ENCODE measurements around the gene TMEM150C. TPM values are rescaled to one million over a fixed set of nuclear protein-coding genes. Genes with fewer than 3 reads are reported as not detected.
"Not testable (repeated sequence)": the region's sequence is repeated elsewhere in the genome, so short reads cannot be mapped to it uniquely, and the experiment has no call there.

The TMEM150C gene
- total RNA-seq, 1 experiment from 2014 or later = 2.7 TPM

DNA sequence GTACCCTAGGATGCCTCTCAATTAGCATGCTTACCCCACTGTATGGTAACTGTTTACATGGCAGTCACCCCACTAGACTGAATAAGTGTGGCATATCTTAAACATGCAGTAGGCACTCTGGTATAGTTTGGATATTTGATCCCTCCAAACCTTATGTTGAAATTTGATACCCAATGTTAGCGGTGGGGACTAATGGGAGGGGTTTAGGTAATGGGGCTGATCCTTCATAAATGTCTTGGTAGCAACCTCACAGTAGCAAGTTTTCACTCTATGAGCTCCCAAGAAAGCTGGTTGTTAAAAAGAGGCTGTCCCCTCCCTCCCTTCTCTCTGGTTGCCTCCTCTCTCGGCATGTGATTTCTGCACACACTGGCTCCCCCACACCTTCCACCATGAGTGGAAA, 10.1 kb downstream of the TMEM150C start:
- no peak for DNase-seq
- H4K5ac ChIP-seq (ENCODE audit: insufficient read length, low read depth, low read length) = no peak overlapping the region
- H2AK5ac ChIP-seq (ENCODE audit: insufficient read length, low read length) = no peak overlapping the region
- no CpG with 5 or more reads among the region's 2 CpGs for WGBS (ENCODE audit: extremely low coverage, insufficient read length, low lambda C conversion rate)
- H3K9me3 Mint-ChIP-seq = no peaks in the 10 kb centered on the region
- H3K56ac ChIP-seq (ENCODE audit: insufficient read length, low read depth, low read length) = no peak overlapping the region
- no peaks in the 10 kb centered on the region for H3K9me3 ChIP-seq (ENCODE audit: control insufficient read depth, low read depth, low read length)
- H3K79me2 ChIP-seq (ENCODE audit: insufficient read depth, low read length) = no peaks in the 10 kb centered on the region
- H3K4me1 ChIP-seq (ENCODE audit: insufficient read depth, low read length) = peaks cover 3% of the 10 kb centered on the region; the same call in 1 of the 2 replicates
- H2BK12ac ChIP-seq (ENCODE audit: insufficient read length, low read depth, low read length) = no peak overlapping the region
- no peak overlapping the region for H4K8ac ChIP-seq (replicated peaks; ENCODE audit: insufficient read length, low read depth, low read length)
- no peak overlapping the region for H2BK5ac ChIP-seq (ENCODE audit: insufficient read length, low read length)
- no peak overlapping the region for H3K9ac ChIP-seq (ENCODE audit: extremely low read depth, insufficient read length, low read length)
- no peaks in the 10 kb centered on the region for H3K23me2 ChIP-seq (ENCODE audit: insufficient read length, low read depth, low read length, poor library complexity, severe bottlenecking)
- H3K23ac ChIP-seq (ENCODE audit: insufficient read length, low read depth, low read length) = no peak overlapping the region
- peak overlapping the region in 1 of 3 experiments; percentile 82; a peak in 1 of 7 replicates for H3K27ac Mint-ChIP-seq
- no peak overlapping the region for H2BK120ac ChIP-seq (ENCODE audit: low read depth, low read length, poor library complexity, severe bottlenecking)
- H4K91ac ChIP-seq (ENCODE audit: insufficient read length, low read depth, low read length) = no peak overlapping the region
- no peaks in the 10 kb centered on the region for H3K27me3 ChIP-seq (ENCODE audit: insufficient read depth, low read length)
- no peak overlapping the region for H3K18ac ChIP-seq (ENCODE audit: insufficient read length, low read depth, low read length)
- H3K27ac ChIP-seq (ENCODE audit: insufficient read length, low read depth, low read length) = no peak overlapping the region
- H3K14ac ChIP-seq (ENCODE audit: insufficient read depth, low read length) = no peak overlapping the region
- TF ChIP-seq, protein P1, sequence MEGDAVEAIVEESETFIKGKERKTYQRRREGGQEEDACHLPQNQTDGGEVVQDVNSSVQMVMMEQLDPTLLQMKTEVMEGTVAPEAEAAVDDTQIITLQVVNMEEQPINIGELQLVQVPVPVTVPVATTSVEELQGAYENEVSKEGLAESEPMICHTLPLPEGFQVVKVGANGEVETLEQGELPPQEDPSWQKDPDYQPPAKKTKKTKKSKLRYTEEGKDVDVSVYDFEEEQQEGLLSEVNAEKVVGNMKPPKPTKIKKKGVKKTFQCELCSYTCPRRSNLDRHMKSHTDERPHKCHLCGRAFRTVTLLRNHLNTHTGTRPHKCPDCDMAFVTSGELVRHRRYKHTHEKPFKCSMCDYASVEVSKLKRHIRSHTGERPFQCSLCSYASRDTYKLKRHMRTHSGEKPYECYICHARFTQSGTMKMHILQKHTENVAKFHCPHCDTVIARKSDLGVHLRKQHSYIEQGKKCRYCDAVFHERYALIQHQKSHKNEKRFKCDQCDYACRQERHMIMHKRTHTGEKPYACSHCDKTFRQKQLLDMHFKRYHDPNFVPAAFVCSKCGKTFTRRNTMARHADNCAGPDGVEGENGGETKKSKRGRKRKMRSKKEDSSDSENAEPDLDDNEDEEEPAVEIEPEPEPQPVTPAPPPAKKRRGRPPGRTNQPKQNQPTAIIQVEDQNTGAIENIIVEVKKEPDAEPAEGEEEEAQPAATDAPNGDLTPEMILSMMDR (conservative IDR thresholded peaks at IDR 0.05) = no peak
- no peak overlapping the region for H3K4ac ChIP-seq (ENCODE audit: low read depth, low read length)
- no peaks in the 10 kb centered on the region for H3K36me3 Mint-ChIP-seq (ENCODE audit: insufficient read depth in 1 of 3, low read depth in 3 of 3)
- peaks cover 0 to 2% of the 10 kb centered on the region in 2 experiments; a peak in 1 of 4 replicates for H3K4me1 Mint-ChIP-seq
- no peak overlapping the region for H2AFZ ChIP-seq (ENCODE audit: low read length)
- no peak overlapping the region for H2BK20ac ChIP-seq (ENCODE audit: low read depth, low read length, poor library complexity, severe bottlenecking)
- no peak overlapping the region for H3K4me2 ChIP-seq (ENCODE audit: insufficient read depth, insufficient read length, low read length)
- no peak overlapping the region for H3K4me3 Mint-ChIP-seq
- H4K20me1 ChIP-seq (ENCODE audit: control insufficient read depth, insufficient read depth, insufficient read length) = no peaks in the 10 kb centered on the region
- H3T11ph ChIP-seq (ENCODE audit: low read length) = no peak overlapping the region
- H2BK15ac ChIP-seq (ENCODE audit: low read depth, low read length) = no peak overlapping the region
- no peaks in the 10 kb centered on the region for H3K27me3 Mint-ChIP-seq (ENCODE audit: low read depth)
- no peaks in the 10 kb centered on the region for H3K79me1 ChIP-seq (ENCODE audit: insufficient read depth, low read depth, low read length, poor library complexity, severe bottlenecking)

DNA sequence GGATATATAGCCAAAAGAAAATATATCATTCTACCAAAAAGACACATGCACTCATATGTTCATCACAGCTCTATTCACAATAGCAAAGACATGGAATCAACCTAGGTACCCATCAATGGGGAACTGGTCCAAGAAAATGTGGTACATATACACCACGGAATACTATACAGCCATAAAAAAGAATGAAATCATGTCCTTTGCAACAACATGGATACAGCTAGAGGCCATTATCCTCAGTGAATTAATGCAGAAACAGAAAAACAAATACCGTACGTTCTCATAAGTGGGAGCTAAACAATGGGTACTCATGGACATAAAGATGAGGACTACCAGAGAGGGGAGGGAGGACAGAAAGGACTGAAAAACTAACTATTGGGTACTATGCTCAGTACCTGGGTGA, 13.9 kb downstream of the TMEM150C start:
- H4K8ac ChIP-seq (replicated peaks; ENCODE audit: insufficient read length, low read depth, low read length); H2BK120ac ChIP-seq (ENCODE audit: low read depth, low read length, poor library complexity, severe bottlenecking); H3K27me3 ChIP-seq (ENCODE audit: insufficient read depth, low read length); H3K27me3 Mint-ChIP-seq (ENCODE audit: low read depth); H3K4ac ChIP-seq (ENCODE audit: low read depth, low read length); H3K4me3 Mint-ChIP-seq; H3K9ac ChIP-seq (ENCODE audit: extremely low read depth, insufficient read length, low read length); H3K79me2 ChIP-seq (ENCODE audit: insufficient read depth, low read length); H2BK15ac ChIP-seq (ENCODE audit: low read depth, low read length); H4K5ac ChIP-seq (ENCODE audit: insufficient read length, low read depth, low read length); H2BK5ac ChIP-seq (ENCODE audit: insufficient read length, low read length); H3K18ac ChIP-seq (ENCODE audit: insufficient read length, low read depth, low read length); H4K20me1 ChIP-seq (ENCODE audit: control insufficient read depth, insufficient read depth, insufficient read length); H3K14ac ChIP-seq (ENCODE audit: insufficient read depth, low read length); H3K4me1 ChIP-seq (ENCODE audit: insufficient read depth, low read length); H3K9me3 Mint-ChIP-seq; H2BK12ac ChIP-seq (ENCODE audit: insufficient read length, low read depth, low read length); H3K4me1 Mint-ChIP-seq; H3K27ac ChIP-seq (ENCODE audit: insufficient read length, low read depth, low read length); H4K91ac ChIP-seq (ENCODE audit: insufficient read length, low read depth, low read length); H3K56ac ChIP-seq (ENCODE audit: insufficient read length, low read depth, low read length); H3K27ac Mint-ChIP-seq; H3K9me3 ChIP-seq (ENCODE audit: control insufficient read depth, low read depth, low read length); H3T11ph ChIP-seq (ENCODE audit: low read length); H2AFZ ChIP-seq (ENCODE audit: low read length); DNase-seq; H3K23ac ChIP-seq (ENCODE audit: insufficient read length, low read depth, low read length); H2BK20ac ChIP-seq (ENCODE audit: low read depth, low read length, poor library complexity, severe bottlenecking); H3K79me1 ChIP-seq (ENCODE audit: insufficient read depth, low read depth, low read length, poor library complexity, severe bottlenecking); H2AK5ac ChIP-seq (ENCODE audit: insufficient read length, low read length); H3K4me2 ChIP-seq (ENCODE audit: insufficient read depth, insufficient read length, low read length); H3K23me2 ChIP-seq (ENCODE audit: insufficient read length, low read depth, low read length, poor library complexity, severe bottlenecking); H3K36me3 Mint-ChIP-seq (ENCODE audit: insufficient read depth in 1 of 3, low read depth in 3 of 3): not testable (repeated sequence)
- no CpG with 5 or more reads among the region's 3 CpGs for WGBS (ENCODE audit: extremely low coverage, insufficient read length, low lambda C conversion rate)
